K562 (cell line): Measurements from ENCODE around the gene MCC. TPM values are rescaled to one million over a fixed set of nuclear protein-coding genes. Genes with fewer than 3 reads are reported as not detected.

Experiments
- ATF1 ChIP-seq, 2 experiments: fragments of 450-650 bp in 1 of 2; IDR thresholded peaks; 2 replicates each; pipeline ENCODE4 v1.6.1; 2016; ENCODE audit warnings: missing compliant biosample characterization in 1 of 2, missing genetic modification characterization in 1 of 2
- CBX3 ChIP-seq, 2 experiments: IDR thresholded peaks; 1 replicate in 1 of 2; 2 replicates in 1 of 2; pipeline ENCODE4 v1.6.1; 2012; ENCODE audit warnings: inconsistent platforms in 2 of 2, low read length in 2 of 2, borderline replicate concordance in 1 of 2, control low read depth in 1 of 2
- FOS ChIP-seq: IDR thresholded peaks from 3 replicates; pipeline ENCODE4 v1.6.1; 2011; ENCODE audit not compliant: insufficient read length; ENCODE audit errors: extremely low read depth
- NR2C1 ChIP-seq, 2 experiments: fragments of 450-650 bp; IDR thresholded peaks; 2 replicates each; pipeline ENCODE4 v1.6.1; 2017; ENCODE audit warnings: mild to moderate bottlenecking in 2 of 2, antibody characterized with exemption in 1 of 2, inconsistent platforms in 1 of 2, missing compliant biosample characterization in 1 of 2, missing genetic modification characterization in 1 of 2
- POLR2B ChIP-seq: fragments of 450-650 bp; IDR thresholded peaks from 2 replicates; pipeline ENCODE4 v1.6.1; 2018; ENCODE audit warnings: low read depth; ENCODE audit not compliant: partially characterized antibody
- TGIF2 ChIP-seq: sonication (generic); formaldehyde crosslinking; IDR thresholded peaks from 2 replicates; pipeline ENCODE4 v1.8.1; 2022; ENCODE audit warnings: mild to moderate bottlenecking, missing genetic modification reagents, moderate library complexity
- ZNF507 ChIP-seq: conservative IDR thresholded peaks from 2 replicates; pipeline ENCODE4 v1.6.1; 2017; ENCODE audit warnings: missing genetic modification characterization, missing compliant biosample characterization
- polyA plus RNA-seq, 8 experiments: library from polyadenylated mRNA; depleted of rRNA in 4 of 8; stranded (reverse) in 5 of 8; unstranded in 3 of 8; fragments of >200 nt; fragmentation: Nextera tagmentation in 2 of 8; fragmentation: Illumina TruSeq in 1 of 8; extraction: Ambion mirVana in 2 of 8; extraction: Trizol in 1 of 8; gene quantifications; 2 replicates each; pipeline versions ENCODE4 v1.2.1 to v1.2.3, GENCODE V29; 2011 to 2014; ENCODE audit warnings: inconsistent platforms in 1 of 8, missing spikeins in 1 of 8
- total RNA-seq, 7 experiments: library from RNA; depleted of rRNA in 6 of 7; stranded (reverse); fragments of >200 nt in 6 of 7; fragmentation: Illumina TruSeq in 2 of 7; extraction: Trizol in 2 of 7; gene quantifications; 2 replicates each; pipeline versions ENCODE4 v1.2.1 to v1.2.3, GENCODE V29; 2011 to 2021; ENCODE audit warnings: low replicate concordance in 1 of 7
- TF ChIP-seq, protein P1 (sequence below): fragments of 450-650 bp; IDR thresholded peaks from 2 replicates; pipeline ENCODE4 v1.6.1; 2016; ENCODE audit warnings: mild to moderate bottlenecking, moderate library complexity
- TF ChIP-seq, protein P2 (sequence below): fragments of 450-650 bp; formaldehyde crosslinking; IDR thresholded peaks from 2 replicates; pipeline ENCODE4 v1.4.0; 2022; ENCODE audit warnings: missing genetic modification characterization

The MCC gene
- total and polyA plus RNA-seq, 9 of the 15 experiments (the other 6 are each of a cell fraction or from before 2014, with no cell fraction given) = 0.04 to 0.24 (median 0.06) TPM; not detected in 1

DNA sequence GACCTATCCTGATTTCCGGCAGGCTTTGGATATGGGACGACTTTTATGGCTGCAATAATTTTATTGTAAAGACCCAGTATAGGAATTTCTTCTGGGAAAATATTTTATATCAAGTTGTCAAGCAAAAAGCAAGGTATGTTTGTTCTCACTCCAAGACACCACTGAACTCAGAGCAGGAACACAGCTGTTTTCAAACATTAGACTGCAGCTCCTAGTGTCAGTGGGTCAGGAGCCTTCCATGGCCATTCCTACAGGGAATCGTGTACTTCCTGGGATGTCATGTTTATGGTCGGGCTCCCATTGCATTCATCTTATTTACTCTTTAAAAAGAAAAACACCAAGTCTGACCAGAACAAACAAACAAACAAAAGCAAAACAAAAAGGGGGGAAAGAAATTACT is 278.8 kb downstream of the MCC start (continued):
- TF ChIP-seq, protein P1, sequence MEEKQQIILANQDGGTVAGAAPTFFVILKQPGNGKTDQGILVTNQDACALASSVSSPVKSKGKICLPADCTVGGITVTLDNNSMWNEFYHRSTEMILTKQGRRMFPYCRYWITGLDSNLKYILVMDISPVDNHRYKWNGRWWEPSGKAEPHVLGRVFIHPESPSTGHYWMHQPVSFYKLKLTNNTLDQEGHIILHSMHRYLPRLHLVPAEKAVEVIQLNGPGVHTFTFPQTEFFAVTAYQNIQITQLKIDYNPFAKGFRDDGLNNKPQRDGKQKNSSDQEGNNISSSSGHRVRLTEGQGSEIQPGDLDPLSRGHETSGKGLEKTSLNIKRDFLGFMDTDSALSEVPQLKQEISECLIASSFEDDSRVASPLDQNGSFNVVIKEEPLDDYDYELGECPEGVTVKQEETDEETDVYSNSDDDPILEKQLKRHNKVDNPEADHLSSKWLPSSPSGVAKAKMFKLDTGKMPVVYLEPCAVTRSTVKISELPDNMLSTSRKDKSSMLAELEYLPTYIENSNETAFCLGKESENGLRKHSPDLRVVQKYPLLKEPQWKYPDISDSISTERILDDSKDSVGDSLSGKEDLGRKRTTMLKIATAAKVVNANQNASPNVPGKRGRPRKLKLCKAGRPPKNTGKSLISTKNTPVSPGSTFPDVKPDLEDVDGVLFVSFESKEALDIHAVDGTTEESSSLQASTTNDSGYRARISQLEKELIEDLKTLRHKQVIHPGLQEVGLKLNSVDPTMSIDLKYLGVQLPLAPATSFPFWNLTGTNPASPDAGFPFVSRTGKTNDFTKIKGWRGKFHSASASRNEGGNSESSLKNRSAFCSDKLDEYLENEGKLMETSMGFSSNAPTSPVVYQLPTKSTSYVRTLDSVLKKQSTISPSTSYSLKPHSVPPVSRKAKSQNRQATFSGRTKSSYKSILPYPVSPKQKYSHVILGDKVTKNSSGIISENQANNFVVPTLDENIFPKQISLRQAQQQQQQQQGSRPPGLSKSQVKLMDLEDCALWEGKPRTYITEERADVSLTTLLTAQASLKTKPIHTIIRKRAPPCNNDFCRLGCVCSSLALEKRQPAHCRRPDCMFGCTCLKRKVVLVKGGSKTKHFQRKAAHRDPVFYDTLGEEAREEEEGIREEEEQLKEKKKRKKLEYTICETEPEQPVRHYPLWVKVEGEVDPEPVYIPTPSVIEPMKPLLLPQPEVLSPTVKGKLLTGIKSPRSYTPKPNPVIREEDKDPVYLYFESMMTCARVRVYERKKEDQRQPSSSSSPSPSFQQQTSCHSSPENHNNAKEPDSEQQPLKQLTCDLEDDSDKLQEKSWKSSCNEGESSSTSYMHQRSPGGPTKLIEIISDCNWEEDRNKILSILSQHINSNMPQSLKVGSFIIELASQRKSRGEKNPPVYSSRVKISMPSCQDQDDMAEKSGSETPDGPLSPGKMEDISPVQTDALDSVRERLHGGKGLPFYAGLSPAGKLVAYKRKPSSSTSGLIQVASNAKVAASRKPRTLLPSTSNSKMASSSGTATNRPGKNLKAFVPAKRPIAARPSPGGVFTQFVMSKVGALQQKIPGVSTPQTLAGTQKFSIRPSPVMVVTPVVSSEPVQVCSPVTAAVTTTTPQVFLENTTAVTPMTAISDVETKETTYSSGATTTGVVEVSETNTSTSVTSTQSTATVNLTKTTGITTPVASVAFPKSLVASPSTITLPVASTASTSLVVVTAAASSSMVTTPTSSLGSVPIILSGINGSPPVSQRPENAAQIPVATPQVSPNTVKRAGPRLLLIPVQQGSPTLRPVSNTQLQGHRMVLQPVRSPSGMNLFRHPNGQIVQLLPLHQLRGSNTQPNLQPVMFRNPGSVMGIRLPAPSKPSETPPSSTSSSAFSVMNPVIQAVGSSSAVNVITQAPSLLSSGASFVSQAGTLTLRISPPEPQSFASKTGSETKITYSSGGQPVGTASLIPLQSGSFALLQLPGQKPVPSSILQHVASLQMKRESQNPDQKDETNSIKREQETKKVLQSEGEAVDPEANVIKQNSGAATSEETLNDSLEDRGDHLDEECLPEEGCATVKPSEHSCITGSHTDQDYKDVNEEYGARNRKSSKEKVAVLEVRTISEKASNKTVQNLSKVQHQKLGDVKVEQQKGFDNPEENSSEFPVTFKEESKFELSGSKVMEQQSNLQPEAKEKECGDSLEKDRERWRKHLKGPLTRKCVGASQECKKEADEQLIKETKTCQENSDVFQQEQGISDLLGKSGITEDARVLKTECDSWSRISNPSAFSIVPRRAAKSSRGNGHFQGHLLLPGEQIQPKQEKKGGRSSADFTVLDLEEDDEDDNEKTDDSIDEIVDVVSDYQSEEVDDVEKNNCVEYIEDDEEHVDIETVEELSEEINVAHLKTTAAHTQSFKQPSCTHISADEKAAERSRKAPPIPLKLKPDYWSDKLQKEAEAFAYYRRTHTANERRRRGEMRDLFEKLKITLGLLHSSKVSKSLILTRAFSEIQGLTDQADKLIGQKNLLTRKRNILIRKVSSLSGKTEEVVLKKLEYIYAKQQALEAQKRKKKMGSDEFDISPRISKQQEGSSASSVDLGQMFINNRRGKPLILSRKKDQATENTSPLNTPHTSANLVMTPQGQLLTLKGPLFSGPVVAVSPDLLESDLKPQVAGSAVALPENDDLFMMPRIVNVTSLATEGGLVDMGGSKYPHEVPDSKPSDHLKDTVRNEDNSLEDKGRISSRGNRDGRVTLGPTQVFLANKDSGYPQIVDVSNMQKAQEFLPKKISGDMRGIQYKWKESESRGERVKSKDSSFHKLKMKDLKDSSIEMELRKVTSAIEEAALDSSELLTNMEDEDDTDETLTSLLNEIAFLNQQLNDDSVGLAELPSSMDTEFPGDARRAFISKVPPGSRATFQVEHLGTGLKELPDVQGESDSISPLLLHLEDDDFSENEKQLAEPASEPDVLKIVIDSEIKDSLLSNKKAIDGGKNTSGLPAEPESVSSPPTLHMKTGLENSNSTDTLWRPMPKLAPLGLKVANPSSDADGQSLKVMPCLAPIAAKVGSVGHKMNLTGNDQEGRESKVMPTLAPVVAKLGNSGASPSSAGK = no peak
- TF ChIP-seq ZNF507 (tag) (no peak), POLR2B (no peak), FOS (no peak), NR2C1 (IDR thresholded peaks at IDR 0.05) (no peak), NR2C1 (tag; IDR thresholded peaks at IDR 0.05) (no peak), TGIF2 (CRISPR knock-in tag) (no peak), CBX3 (IDR thresholded peaks at IDR 0.05; ENCODE audit: borderline replicate concordance in 1 of 2, low read length in 2 of 2) (no peak), ATF1 (CRISPR knock-in tag; IDR thresholded peaks at IDR 0.05) (no peak), ATF1 (tag; IDR thresholded peaks at IDR 0.05) (no peak)
- TF ChIP-seq, protein P2, sequence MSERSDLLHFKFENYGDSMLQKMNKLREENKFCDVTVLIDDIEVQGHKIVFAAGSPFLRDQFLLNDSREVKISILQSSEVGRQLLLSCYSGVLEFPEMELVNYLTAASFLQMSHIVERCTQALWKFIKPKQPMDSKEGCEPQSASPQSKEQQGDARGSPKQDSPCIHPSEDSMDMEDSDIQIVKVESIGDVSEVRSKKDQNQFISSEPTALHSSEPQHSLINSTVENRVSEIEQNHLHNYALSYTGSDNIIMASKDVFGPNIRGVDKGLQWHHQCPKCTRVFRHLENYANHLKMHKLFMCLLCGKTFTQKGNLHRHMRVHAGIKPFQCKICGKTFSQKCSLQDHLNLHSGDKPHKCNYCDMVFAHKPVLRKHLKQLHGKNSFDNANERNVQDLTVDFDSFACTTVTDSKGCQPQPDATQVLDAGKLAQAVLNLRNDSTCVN = no peak
- TF ChIP-seq, all 486 proteins: peak for 0
